Measurements from ENCODE around the gene FUT8.

DNA sequence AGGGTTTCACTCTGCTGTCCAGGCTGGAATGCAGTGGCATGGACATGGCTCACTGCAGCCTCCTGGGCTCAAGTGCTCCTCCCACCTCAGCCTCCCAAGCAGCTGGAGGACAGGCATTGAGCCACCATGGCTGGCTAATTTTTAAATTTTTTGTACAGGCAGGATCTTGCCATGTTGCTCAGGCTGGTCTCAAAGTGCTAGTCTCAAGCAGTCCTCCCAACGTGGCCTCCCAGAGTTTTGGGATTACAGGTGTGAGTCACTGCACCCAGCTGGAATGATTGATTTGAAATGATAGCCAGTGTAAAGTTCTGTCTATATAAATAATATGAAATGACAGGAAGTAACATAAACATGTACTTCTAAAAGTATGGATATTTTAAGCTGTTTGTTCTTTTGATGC is 172.7 kb downstream of the FUT8 start:
- TF ChIP-seq CTCF (IDR thresholded peaks at IDR 0.05), result no peak
- TF ChIP-seq POLR2A (IDR thresholded peaks at IDR 0.05), result no peak
